Right ventricle myocardium inferior (tissue), 1 donor: ENCODE measurements around the gene OR5P2. TPM values are rescaled to one million over a fixed set of nuclear protein-coding genes. Genes with fewer than 3 reads are reported as not detected.
"Not testable (repeated sequence)": the region's sequence is repeated elsewhere in the genome, so short reads cannot be mapped to it uniquely, and the experiment has no call there.

Experiments
- ATAC-seq: fragments of 200-7000 bp; cut with Tn5 transposase; one replicate; pipeline ENCODE4 v1.9.1; 2020; ENCODE audit warnings: mild to moderate bottlenecking, moderate library complexity
- DNase-seq: peaks from one replicate; pipeline ENCODE4 v3.0.0; 2021; ENCODE audit errors: missing footprints
- intact Hi-C: fragments of 100-400 bp; cut with DNase I; formaldehyde crosslinking; loops from one replicate; pipeline ENCODE4 v1.11.0; 2022
- long read RNA-seq: library from polyadenylated mRNA; unstranded; transcript quantifications from one replicate; pipeline ENCODE4 v2.0.0, GENCODE V29; 2021
- total RNA-seq: library from RNA; stranded (reverse); fragmentation: NEBNext Ultra II Directional; extraction: Animal tissue kit (Norgen Biotek cat#: 25700); gene quantifications from one replicate; pipeline ENCODE4 v1.2.1, GENCODE V29; 2021
- donor health status: DM: no; HTN: yes; CAD: no; lungs with severe emphysema.

Gene OR5P2
- not detected for total RNA-seq
- long read RNA-seq, result 0 reads

- DNase-seq (no peak), ATAC-seq (no peak)
- intact Hi-C loops, result no loop called here
These were observed at the start of gene OR5P2 for GRCh38 chr11:7796842-7797241. Gene OR5P2, minus strand, starts transcription at chr11:7796942. Its CDS starts 0 bp downstream, at chr11:7796942.

- ATAC-seq, result no peak
These were observed 49.3 kb upstream of the OR5P2 start for GRCh38 chr11:7846003-7846402.

GRCh38 chr11:7844986-7845385 lies 48.2 kb upstream of the OR5P2 start:
- no peak for DNase-seq
- intact Hi-C loops, result no loop called here
- no peak for ATAC-seq

More at GRCh38 chr11:7846003-7846402, 49.3 kb upstream of the OR5P2 start:
- intact Hi-C loops, result no loop called here
- DNase-seq, result no peak

GRCh38 chr11:7844521-7844920 lies 47.8 kb upstream of the OR5P2 start:
- ATAC-seq, result no peak
- intact Hi-C loops, result no loop called here
- DNase-seq, result no peak

GRCh38 chr11:7840578-7840977 lies 43.8 kb upstream of the OR5P2 start:
- DNase-seq (no peak), ATAC-seq (no peak)
- intact Hi-C loops, result no loop called here

GRCh38 chr11:7833527-7833926 lies 36.8 kb upstream of the OR5P2 start:
- intact Hi-C loops, result no loop called here
- ATAC-seq, result no peak
- no peak for DNase-seq

GRCh38 chr11:7830740-7831139 lies 34.0 kb upstream of the OR5P2 start, which contains the start of gene OR5P3:
Gene OR5P3, minus strand, starts transcription at chr11:7830840.
- ATAC-seq (no peak), DNase-seq (no peak)
- intact Hi-C loops, result no loop called here

GRCh38 chr11:7826324-7826723 lies 29.6 kb upstream of the OR5P2 start:
- DNase-seq (no peak), ATAC-seq (no peak)
- intact Hi-C loops, result no loop called here

- ATAC-seq, intact Hi-C loops, DNase-seq: not testable (repeated sequence)
These were observed 23.7 kb upstream of the OR5P2 start for GRCh38 chr11:7820417-7820816.

GRCh38 chr11:7814897-7815296 lies 18.2 kb upstream of the OR5P2 start:
- ATAC-seq, DNase-seq, intact Hi-C loops: not testable (repeated sequence)

GRCh38 chr11:7810301-7810700 lies 13.6 kb upstream of the OR5P2 start:
- DNase-seq, intact Hi-C loops, ATAC-seq: not testable (repeated sequence)

GRCh38 chr11:7793233-7793632 lies 3.5 kb downstream of the OR5P2 start:
- DNase-seq (no peak), ATAC-seq (no peak)
- intact Hi-C loops, result no loop called here

GRCh38 chr11:7787239-7787638 lies 9.5 kb downstream of the OR5P2 start:
- intact Hi-C loops, result no loop called here
- no peak for ATAC-seq
- no peak for DNase-seq

GRCh38 chr11:7775689-7776088 lies 21.1 kb downstream of the OR5P2 start:
- intact Hi-C loops, result no loop called here
- DNase-seq (no peak), ATAC-seq (no peak)

- DNase-seq, intact Hi-C loops, ATAC-seq: not testable (repeated sequence)
These were observed 32.4 kb downstream of the OR5P2 start for GRCh38 chr11:7764301-7764700.

GRCh38 chr11:7759010-7759409 lies 37.7 kb downstream of the OR5P2 start:
- ATAC-seq, result no peak
- intact Hi-C loops, result no loop called here

GRCh38 chr11:7749456-7749855 lies 47.3 kb downstream of the OR5P2 start:
- intact Hi-C loops, result no loop called here
- DNase-seq (no peak), ATAC-seq (no peak)

More at GRCh38 chr11:7759010-7759409, 37.7 kb downstream of the OR5P2 start:
- no peak for DNase-seq
